GM19193 (cell line): ENCODE measurements around the gene HPSE2.

Experiments used
- POLR2A ChIP-seq: IDR thresholded peaks from 4 replicates; pipeline ENCODE4 v1.6.1; 2011; ENCODE audit not compliant: insufficient read depth, insufficient read length; ENCODE audit errors: extremely low read depth

Gene HPSE2

DNA sequence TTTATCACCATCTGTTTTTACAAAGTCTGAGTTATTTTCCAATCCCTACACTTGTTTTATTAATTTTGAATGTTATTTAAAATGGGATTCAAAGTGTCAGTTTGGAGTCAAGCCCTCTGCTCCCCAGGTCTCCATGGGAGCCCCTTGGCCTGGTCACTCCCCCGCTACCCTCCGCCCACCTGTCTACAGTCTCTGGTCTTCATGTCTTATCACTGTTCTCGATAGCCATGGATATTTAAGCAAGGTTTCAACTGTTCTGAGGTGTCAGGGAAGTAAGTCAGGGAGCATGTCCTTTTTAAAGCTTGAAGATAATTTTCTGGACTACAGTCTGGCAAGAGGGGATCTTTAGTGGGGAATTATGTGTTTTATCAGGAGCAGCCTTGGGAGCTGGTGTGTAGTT is 769.8 kb downstream of the HPSE2 start:
- TF ChIP-seq POLR2A, result no peak

GRCh38 chr10:98463976-98464754 is 771.5 kb downstream of the HPSE2 start:
- TF ChIP-seq POLR2A, result no peak

GRCh38 chr10:98463016-98463415 is 772.6 kb downstream of the HPSE2 start:
- no peak for TF ChIP-seq POLR2A

DNA sequence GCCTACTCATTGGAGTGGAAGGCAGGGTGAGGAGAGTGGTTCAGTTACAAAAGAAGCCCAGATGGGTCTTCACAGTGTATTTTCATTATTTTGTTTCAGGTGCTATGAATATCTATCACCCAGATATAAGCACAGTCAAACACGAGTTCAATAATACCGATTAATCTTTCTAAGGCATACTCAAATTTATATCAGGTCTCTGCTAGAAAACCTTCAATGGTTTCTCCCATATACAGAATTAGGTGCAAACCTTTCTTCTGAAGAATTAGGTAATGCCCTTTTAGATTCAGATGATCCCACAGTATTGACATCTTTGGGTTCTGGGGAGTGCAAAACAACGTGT is 774.2 kb downstream of the HPSE2 start:
- no peak for TF ChIP-seq POLR2A

DNA sequence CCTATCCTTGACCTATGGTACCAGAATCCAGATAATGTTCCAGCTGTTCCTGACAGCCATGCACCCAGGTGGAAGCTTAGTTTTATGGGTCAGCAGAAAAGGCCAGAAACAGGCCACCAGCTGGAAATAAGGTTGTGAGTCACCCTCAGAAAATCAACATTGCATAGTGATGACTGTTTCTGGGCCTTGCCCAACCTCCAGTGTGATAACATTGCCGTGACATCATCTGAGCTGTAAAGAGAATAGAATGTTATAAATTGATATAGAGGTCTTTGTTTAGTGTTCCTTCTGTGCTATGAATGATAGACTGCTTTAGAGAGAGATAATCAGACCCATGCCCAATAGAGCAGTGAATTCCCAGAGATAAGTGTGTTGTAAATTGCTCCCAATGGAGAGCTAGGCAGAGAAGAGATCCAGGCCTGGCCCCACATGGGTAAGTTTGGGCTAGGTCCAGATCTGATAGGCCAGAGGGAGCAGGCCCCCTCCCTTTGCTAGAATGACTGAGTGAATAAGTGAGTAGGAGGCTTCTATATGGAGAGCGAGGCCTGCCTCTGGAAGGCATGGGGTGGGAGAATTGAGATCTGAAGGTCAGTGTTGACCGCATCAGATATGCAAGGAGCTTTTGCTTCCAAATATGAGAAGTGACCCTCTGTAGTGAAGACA is 774.7 kb downstream of the HPSE2 start:
- TF ChIP-seq POLR2A, result no peak

DNA sequence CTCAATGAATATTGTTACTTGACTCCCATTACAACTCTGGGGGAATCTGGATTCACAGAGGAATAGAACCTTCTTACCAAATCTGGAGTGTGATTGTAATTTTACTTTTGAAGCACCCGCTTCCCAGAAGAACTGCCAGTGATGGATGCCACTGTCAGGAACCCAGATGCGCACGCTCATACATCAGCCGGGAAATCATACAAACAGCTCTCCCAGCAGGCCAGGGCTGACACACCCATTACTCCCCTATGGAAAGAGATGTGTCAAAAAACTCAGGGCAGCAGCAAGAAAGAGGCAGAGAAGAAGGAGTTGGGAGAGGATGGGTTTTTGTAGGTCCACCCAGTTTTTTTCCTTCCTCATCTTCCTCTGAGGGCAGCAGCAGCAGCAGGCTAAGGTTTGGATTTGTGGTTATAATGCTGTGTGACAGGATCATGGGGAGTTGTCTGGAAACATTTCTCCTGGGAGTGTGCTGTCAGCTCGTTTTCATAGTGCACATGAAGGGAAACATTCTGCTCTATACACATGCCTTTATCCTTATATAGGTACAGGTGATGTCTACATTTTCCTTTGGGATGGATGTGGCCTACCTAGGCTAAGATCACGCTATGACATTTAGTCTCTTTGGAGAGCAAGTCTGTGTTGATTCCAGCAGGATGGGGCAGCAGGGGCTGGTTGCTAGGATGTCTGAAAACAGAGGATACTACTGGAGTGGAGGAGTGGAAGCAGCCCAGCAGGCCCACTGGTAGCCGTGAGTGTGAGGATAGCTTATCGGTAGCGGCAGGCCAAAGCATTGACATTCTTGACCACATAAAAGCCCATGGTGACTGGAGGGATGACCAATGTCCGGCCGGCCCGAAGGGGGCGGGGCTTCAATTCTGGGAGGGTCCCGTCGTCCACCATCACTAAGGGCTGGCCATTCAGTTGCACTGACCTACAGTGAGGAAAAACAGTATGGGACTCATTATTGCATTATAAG is 776.6 kb downstream of the HPSE2 start:
- TF ChIP-seq POLR2A, result no peak

DNA sequence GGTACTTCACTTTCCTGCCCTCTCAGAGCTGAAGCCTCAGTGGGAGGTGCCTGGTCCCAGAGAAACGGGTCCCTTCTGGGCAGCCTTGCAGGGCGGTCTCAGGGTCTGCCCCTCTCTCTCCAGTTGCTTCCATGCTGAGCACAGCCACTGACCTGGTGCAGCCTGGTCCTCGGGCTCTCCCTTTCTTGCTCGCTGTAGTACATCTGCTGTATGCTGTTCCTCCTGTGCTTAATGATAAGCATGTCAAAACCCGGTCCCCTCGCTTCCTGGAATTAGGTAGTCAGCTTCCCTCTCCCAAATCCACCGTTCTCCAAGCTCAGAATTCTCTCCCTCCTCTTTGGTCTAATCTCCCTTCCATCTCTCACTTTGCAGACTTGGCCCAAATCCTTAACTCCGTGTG is 777.9 kb downstream of the HPSE2 start:
- no peak for TF ChIP-seq POLR2A

- TF ChIP-seq POLR2A, result no peak
These were observed 778.8 kb downstream of the HPSE2 start for GRCh38 chr10:98456686-98457482.

DNA sequence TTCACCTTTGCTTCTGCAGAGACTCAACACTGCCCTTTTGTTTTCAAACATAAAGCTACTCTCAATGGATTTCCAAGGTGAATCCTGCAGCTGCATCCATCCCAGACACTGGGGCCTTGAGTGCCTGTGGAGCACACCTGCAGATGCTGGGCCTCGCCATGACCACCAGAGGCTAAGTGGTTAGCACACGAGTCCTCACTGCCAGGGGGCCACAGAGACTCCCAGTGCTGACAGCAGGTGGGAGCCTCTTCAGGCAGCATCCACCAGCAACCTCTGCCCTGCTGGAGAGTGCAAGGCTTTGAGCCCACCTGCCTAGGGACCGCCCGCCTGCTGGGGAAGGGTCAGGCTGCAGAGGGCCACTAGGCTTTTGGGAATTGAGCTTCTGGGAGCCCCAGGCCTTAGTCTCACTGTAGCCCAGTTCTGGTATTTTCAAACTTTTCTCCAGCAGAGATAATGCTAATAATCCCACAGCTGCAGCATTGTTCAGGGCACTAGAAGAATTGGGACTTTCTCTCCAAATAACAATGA is 779.5 kb downstream of the HPSE2 start:
- no peak for TF ChIP-seq POLR2A

DNA sequence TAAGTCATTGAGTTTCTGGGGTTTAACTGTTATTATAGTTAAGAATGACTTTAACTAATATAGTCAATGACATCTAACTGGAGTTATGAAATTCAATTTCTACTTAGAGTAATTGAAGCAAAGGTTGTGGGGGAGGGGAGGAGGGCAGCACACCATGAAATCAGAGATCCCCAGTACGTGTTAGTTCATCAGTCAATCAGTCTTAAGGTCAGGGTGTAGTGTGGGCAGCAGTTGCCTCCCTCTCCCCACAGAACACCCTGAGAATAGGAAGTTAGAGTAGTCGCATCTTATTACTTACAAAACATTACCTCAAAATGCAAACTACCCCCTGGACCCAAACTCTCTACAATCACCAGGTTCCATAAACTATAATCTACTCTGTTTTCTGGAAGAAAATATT is 781.9 kb downstream of the HPSE2 start:
- TF ChIP-seq POLR2A, result no peak

GRCh38 chr10:98450618-98451017 is 785.0 kb downstream of the HPSE2 start:
- no peak for TF ChIP-seq POLR2A

- no peak for TF ChIP-seq POLR2A
These were observed 786.4 kb downstream of the HPSE2 start for GRCh38 chr10:98449287-98449686.

GRCh38 chr10:98446661-98447221 is 788.9 kb downstream of the HPSE2 start, which contains the start of gene HPS1:
Gene HPS1 (minus strand): TSS chr10:98446935. CDS start chr10:98443240, 3,695 bp downstream.
- TF ChIP-seq POLR2A, result peak; percentile 92

- TF ChIP-seq POLR2A, result no peak
These were observed 789.4 kb downstream of the HPSE2 start for GRCh38 chr10:98446151-98446660.
